K562 (cell line): ENCODE measurements around the gene NDUFB10. TPM values are rescaled to one million over a fixed set of nuclear protein-coding genes. Genes with fewer than 3 reads are reported as not detected.
A peak's percentile ranks its signal among the peaks of the same experiment; 100 is the strongest.

Experiments used
- ATF3 ChIP-seq, 2 experiments: fragments of 450-650 bp in 1 of 2; sonication (generic) in 1 of 2; formaldehyde crosslinking in 1 of 2; IDR thresholded peaks in 1 of 2; conservative IDR thresholded peaks in 1 of 2; 2 replicates each; pipeline versions ENCODE4 v1.6.1 to v1.8.1; 2016 to 2023; ENCODE audit warnings: mild to moderate bottlenecking in 2 of 2, moderate library complexity in 2 of 2, inconsistent platforms in 1 of 2, missing genetic modification reagents in 1 of 2
- BRF2 ChIP-seq: IDR thresholded peaks from 3 replicates; pipeline ENCODE4 v1.6.1; 2011; ENCODE audit warnings: borderline replicate concordance, mild to moderate bottlenecking; ENCODE audit not compliant: insufficient read length, insufficient read depth
- CREB5 ChIP-seq: fragments of 250-450 bp; sonication (Bioruptor Pico); IDR thresholded peaks from 2 replicates; pipeline ENCODE4 v1.5.0; 2020; ENCODE audit warnings: mild to moderate bottlenecking
- CREBBP ChIP-seq: IDR thresholded peaks from one replicate; pipeline ENCODE4 v1.6.1; 2012; ENCODE audit warnings: low read depth, mild to moderate bottlenecking, control low read depth, inconsistent platforms, low read length
- DLX4 ChIP-seq: fragments of 250-450 bp; sonication (Bioruptor Pico); IDR thresholded peaks from 2 replicates; pipeline ENCODE4 v1.6.1; 2021; ENCODE audit warnings: mild to moderate bottlenecking
- DNMT1 ChIP-seq: fragments of 450-650 bp; IDR thresholded peaks from 2 replicates; pipeline ENCODE4 v1.6.1; 2016; ENCODE audit warnings: antibody characterized with exemption, mild to moderate bottlenecking
- KAT7 ChIP-seq: sonication (generic); formaldehyde crosslinking; IDR thresholded peaks from 2 replicates; pipeline ENCODE4 v1.8.0; 2022; ENCODE audit warnings: missing genetic modification reagents, mild to moderate bottlenecking, borderline replicate concordance
- MCM3 ChIP-seq: fragments of 450-650 bp; IDR thresholded peaks from 2 replicates; pipeline ENCODE4 v1.6.1; 2016
- PCBP2 ChIP-seq: fragments of 200-400 bp; formaldehyde crosslinking; IDR thresholded peaks from 2 replicates; pipeline ENCODE4 v1.6.1; 2018; ENCODE audit warnings: low read length, low read depth, mild to moderate bottlenecking, moderate library complexity; ENCODE audit not compliant: poor library complexity, severe bottlenecking
- POU5F1 ChIP-seq: fragments of 150-350 bp; IDR thresholded peaks from 2 replicates; pipeline ENCODE4 v1.6.1; 2014; ENCODE audit warnings: borderline replicate concordance, low read length, low read depth, mild to moderate bottlenecking; ENCODE audit not compliant: partially characterized antibody
- RFX1 ChIP-seq: fragments of 450-650 bp; IDR thresholded peaks from 2 replicates; pipeline ENCODE4 v1.6.1; 2016; ENCODE audit warnings: mild to moderate bottlenecking, moderate library complexity
- RNF219 ChIP-seq: fragments of 250-450 bp; sonication (Bioruptor Pico); IDR thresholded peaks from 2 replicates; pipeline ENCODE4 v1.5.0; 2022; ENCODE audit warnings: mild to moderate bottlenecking
- SFPQ ChIP-seq: fragments of 200-400 bp; formaldehyde crosslinking; IDR thresholded peaks from 2 replicates; pipeline ENCODE4 v1.6.1; 2017; ENCODE audit warnings: mild to moderate bottlenecking, low read depth, low read length, moderate library complexity
- SRSF7 ChIP-seq: fragments of 200-400 bp; formaldehyde crosslinking; optimal IDR thresholded peaks from 2 replicates; pipeline ENCODE3; 2017; ENCODE audit warnings: mild to moderate bottlenecking, low read depth, low read length
- TAF15 ChIP-seq: fragments of 200-400 bp; formaldehyde crosslinking; IDR thresholded peaks from 2 replicates; pipeline ENCODE4 v1.6.1; 2017; ENCODE audit warnings: mild to moderate bottlenecking, low read depth, low read length, moderate library complexity
- ZBTB26 ChIP-seq: fragments of 450-650 bp; formaldehyde crosslinking; IDR thresholded peaks from 2 replicates; pipeline ENCODE4 v1.4.0; 2022; ENCODE audit warnings: missing genetic modification characterization
- ZNF184 ChIP-seq: sonication (generic); formaldehyde crosslinking; IDR thresholded peaks from 2 replicates; pipeline ENCODE4 v1.5.0; 2020; ENCODE audit warnings: missing genetic modification reagents
- polyA plus RNA-seq, 8 experiments: library from polyadenylated mRNA; depleted of rRNA in 4 of 8; stranded (reverse) in 5 of 8; unstranded in 3 of 8; fragments of >200 nt; fragmentation: Nextera tagmentation in 2 of 8; fragmentation: Illumina TruSeq in 1 of 8; extraction: Ambion mirVana in 2 of 8; extraction: Trizol in 1 of 8; gene quantifications; 2 replicates each; pipeline versions ENCODE4 v1.2.1 to v1.2.3, GENCODE V29; 2011 to 2014; ENCODE audit warnings: inconsistent platforms in 1 of 8, missing spikeins in 1 of 8
- total RNA-seq, 7 experiments: library from RNA; depleted of rRNA in 6 of 7; stranded (reverse); fragments of >200 nt in 6 of 7; fragmentation: Illumina TruSeq in 2 of 7; extraction: Trizol in 2 of 7; gene quantifications; 2 replicates each; pipeline versions ENCODE4 v1.2.1 to v1.2.3, GENCODE V29; 2011 to 2021; ENCODE audit warnings: low replicate concordance in 1 of 7

NDUFB10 gene
- total and polyA plus RNA-seq, 9 of the 15 experiments (the other 6 are each of a cell fraction or from before 2014, with no cell fraction given): 69.3 to 527 (median 161) TPM

- no peak for TF ChIP-seq ZNF184 (CRISPR knock-in tag)
- no peak for TF ChIP-seq TAF15
- no peak for TF ChIP-seq DLX4
- TF ChIP-seq MCM3: no peak
- TF ChIP-seq PCBP2: no peak
- TF ChIP-seq KAT7: peak; percentile 93; the same call in 1 of the 2 replicates
- no peak for TF ChIP-seq CREBBP
- TF ChIP-seq RNF219 (CRISPR knock-in tag): no peak
- peak; percentile 79 for TF ChIP-seq POU5F1
- TF ChIP-seq CREB5 (CRISPR knock-in tag): no peak
- no peak for TF ChIP-seq RFX1
- TF ChIP-seq BRF2: no peak
- no peak for TF ChIP-seq DNMT1
- TF ChIP-seq ZBTB26 (CRISPR knock-in tag): no peak
- TF ChIP-seq SFPQ: no peak
- peak; percentile 56; the same call in 1 of the 2 replicates for TF ChIP-seq ATF3 (IDR thresholded peaks at IDR 0.05)
- TF ChIP-seq ATF3 (CRISPR knock-in tag; conservative IDR thresholded peaks at IDR 0.05): no peak
- TF ChIP-seq SRSF7: no peak
Observed at GRCh38 chr16:1971796-1972489, 12.6 kb downstream of the NDUFB10 start, which contains the start of gene TBL3 (continued).
